ENCODE data around the gene ARHGAP29. TPM values are rescaled to one million over a fixed set of nuclear protein-coding genes. Genes with fewer than 3 reads are reported as not detected.
"Not testable (repeated sequence)": the region's sequence is repeated elsewhere in the genome, so short reads cannot be mapped to it uniquely, and the experiment has no call there.

ARHGAP29 gene
- total RNA-seq, 1 donor from 2014 or later = 35.1 TPM

DNA sequence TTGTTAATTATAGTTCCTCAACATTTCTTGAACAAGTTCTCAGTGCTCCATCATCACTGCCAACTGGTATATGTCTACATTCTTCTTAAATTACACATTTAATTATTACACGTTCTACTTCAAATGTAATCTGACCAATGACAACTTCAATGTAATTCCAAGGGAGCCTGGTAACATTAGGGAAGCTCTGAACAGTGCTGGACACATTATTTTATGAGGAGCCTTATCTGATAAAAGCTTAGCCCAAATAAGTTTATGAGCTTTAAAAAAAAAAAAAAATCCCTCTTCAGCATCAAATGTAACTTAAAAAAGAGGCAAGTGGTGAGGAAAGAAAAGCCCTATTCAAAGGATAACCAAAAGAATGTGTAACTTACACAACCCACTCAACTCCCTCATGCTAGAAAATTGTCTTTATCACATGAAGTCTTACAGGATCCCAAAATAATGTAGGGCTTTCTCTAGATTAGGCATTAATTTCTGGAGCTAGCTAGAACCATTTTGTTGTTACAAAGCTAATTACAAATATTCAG is 81.2 kb downstream of the ARHGAP29 start:
- no peak for DNase-seq (ENCODE audit: low spot score in 2 of 2)
- intact Hi-C loops (cut with DNase I) = no loop called here
- TF ChIP-seq, protein P1, sequence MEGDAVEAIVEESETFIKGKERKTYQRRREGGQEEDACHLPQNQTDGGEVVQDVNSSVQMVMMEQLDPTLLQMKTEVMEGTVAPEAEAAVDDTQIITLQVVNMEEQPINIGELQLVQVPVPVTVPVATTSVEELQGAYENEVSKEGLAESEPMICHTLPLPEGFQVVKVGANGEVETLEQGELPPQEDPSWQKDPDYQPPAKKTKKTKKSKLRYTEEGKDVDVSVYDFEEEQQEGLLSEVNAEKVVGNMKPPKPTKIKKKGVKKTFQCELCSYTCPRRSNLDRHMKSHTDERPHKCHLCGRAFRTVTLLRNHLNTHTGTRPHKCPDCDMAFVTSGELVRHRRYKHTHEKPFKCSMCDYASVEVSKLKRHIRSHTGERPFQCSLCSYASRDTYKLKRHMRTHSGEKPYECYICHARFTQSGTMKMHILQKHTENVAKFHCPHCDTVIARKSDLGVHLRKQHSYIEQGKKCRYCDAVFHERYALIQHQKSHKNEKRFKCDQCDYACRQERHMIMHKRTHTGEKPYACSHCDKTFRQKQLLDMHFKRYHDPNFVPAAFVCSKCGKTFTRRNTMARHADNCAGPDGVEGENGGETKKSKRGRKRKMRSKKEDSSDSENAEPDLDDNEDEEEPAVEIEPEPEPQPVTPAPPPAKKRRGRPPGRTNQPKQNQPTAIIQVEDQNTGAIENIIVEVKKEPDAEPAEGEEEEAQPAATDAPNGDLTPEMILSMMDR (IDR thresholded peaks at IDR 0.05) = no peak

DNA sequence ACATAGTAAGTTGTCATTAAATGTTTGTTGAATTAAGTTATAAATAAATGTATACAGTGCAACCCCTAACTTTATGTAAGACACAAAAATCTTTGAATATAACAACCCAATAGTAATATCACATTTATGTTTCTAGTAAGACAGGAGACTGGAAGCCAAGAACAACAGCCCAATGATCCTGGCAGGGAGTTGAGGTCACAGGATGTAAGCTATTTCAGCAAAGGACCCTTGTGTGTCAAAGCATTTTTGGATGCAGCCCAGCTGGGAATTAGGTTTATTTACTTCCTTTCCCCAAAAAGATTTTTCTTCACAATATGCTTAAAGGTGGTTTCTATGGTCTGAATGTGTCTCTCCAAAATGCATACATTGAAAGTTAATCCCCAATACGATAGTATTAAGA is 82.4 kb downstream of the ARHGAP29 start:
- intact Hi-C loops (cut with DNase I) = no loop called here
- no peaks in the 10 kb centered on the region for H3K36me3 ChIP-seq
- H3K4me1 ChIP-seq = no peaks in the 10 kb centered on the region
- no peak overlapping the region for H3K27ac ChIP-seq
- no peaks in the 10 kb centered on the region for H3K27me3 ChIP-seq
- TF ChIP-seq, protein P1 (IDR thresholded peaks at IDR 0.05) = no peak
- H3K9me3 ChIP-seq = no peaks in the 10 kb centered on the region
- no peak overlapping the region for H3K4me3 ChIP-seq
- DNase-seq (ENCODE audit: low spot score in 2 of 2) = no peak

More for the DNA sequence above, 81.2 kb downstream of the ARHGAP29 start:
- H3K4me1 ChIP-seq = no peaks in the 10 kb centered on the region
- H3K36me3 ChIP-seq = no peaks in the 10 kb centered on the region
- H3K9me3 ChIP-seq = no peaks in the 10 kb centered on the region
- no peak overlapping the region for H3K27ac ChIP-seq
- no peak overlapping the region for H3K4me3 ChIP-seq
- H3K27me3 ChIP-seq = no peaks in the 10 kb centered on the region

DNA sequence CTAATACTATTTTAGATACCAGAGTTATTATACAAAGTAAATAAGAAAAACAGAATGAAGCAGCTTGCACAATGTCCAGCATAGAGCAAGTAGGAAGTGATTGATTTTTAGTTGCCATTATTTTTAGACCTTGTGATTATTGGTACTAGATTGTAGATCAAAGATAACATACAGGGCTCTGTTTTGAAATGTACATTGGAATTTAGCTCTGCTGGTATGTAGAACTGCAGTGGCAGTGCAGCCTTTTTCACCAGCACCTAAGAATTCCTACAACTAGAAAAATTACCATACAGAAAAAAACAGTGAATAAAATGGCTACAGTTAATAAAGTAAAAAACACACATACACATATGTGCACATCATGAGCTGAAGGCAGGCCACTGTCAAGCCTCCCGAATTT is 84.3 kb downstream of the ARHGAP29 start:
- Histone ChIP-seq H3K27me3 (no peaks in the 10 kb centered on the region), H3K4me1 (no peaks in the 10 kb centered on the region), H3K9me3 (no peaks in the 10 kb centered on the region), H3K27ac (no peak overlapping the region), H3K4me3 (no peak overlapping the region), H3K36me3 (no peaks in the 10 kb centered on the region)
- no peak for DNase-seq (ENCODE audit: low spot score in 2 of 2)
- intact Hi-C loops (cut with DNase I) = no loop called here
- TF ChIP-seq, protein P1 (IDR thresholded peaks at IDR 0.05) = no peak

DNA sequence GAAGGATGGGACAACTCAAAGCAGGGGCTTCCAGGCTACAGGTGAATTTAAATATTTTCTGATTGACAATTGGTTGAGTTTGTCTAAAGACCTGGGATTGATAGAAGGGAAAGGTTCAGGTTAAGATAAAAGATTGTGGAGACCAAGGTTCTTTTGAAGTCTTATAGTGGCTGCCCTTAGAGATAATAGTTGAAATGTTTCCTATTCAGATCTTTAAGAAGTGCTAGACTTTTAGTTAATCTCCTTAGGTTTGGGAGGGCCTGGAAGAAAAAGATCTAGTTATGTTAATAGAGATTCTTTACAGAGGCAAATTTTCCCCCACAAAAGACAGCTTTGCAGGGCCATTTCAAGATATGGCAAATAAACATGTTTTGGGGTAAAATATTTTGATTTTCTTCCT is 88.2 kb downstream of the ARHGAP29 start:
- intact Hi-C loops (cut with DNase I); H3K4me3 ChIP-seq; H3K36me3 ChIP-seq; H3K27me3 ChIP-seq; H3K9me3 ChIP-seq; H3K4me1 ChIP-seq; H3K27ac ChIP-seq; DNase-seq (ENCODE audit: low spot score in 2 of 2): not testable (repeated sequence)

DNA sequence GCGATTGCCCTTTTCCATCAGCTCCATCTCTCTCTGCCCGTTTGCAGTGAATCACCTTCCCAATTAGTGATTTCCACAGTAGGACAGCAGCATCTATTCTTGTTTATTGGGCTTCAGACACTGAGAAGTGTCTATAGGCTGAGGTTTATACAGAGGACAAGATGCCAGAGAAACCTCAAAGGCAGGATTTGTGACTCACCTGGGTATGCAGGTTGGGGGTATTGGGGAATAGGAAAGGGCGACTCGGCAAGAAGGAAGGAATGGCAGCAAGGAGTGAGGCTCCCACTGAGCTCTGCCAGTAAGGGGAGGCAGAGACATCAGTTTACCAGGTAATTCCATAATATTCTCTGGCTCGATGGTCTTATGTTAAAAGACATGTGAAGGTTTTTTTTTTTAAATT is 91.1 kb downstream of the ARHGAP29 start:
- H3K27me3 ChIP-seq = no peaks in the 10 kb centered on the region
- H3K4me3 ChIP-seq = no peak overlapping the region
- H3K36me3 ChIP-seq = no peaks in the 10 kb centered on the region
- intact Hi-C loops (cut with DNase I) = no loop called here
- H3K27ac ChIP-seq = no peak overlapping the region
- no peak for DNase-seq (ENCODE audit: low spot score in 2 of 2)
- TF ChIP-seq, protein P1 (IDR thresholded peaks at IDR 0.05) = no peak
- no peaks in the 10 kb centered on the region for H3K9me3 ChIP-seq
- H3K4me1 ChIP-seq = peaks cover 0 to 4% of the 10 kb centered on the region in 2 donors

GRCh38 chr1:94144836-94145235 is 92.5 kb downstream of the ARHGAP29 start:
- intact Hi-C loops (cut with DNase I) = no loop called here
- TF ChIP-seq, protein P1 (IDR thresholded peaks at IDR 0.05) = no peak
- no peak overlapping the region for H3K27ac ChIP-seq
- no peak for DNase-seq (ENCODE audit: low spot score in 2 of 2)
- no peaks in the 10 kb centered on the region for H3K27me3 ChIP-seq
- H3K36me3 ChIP-seq = no peaks in the 10 kb centered on the region
- no peaks in the 10 kb centered on the region for H3K9me3 ChIP-seq
- peaks cover 0 to 4% of the 10 kb centered on the region in 2 donors for H3K4me1 ChIP-seq
- no peak overlapping the region for H3K4me3 ChIP-seq

Measured in ascending aorta (tissue), 2 donors.